Measurements from ENCODE around the gene DPPA2. TPM values are rescaled to one million over a fixed set of nuclear protein-coding genes. Genes with fewer than 3 reads are reported as not detected.

The DPPA2 gene
- not detected in 2 replicates for total RNA-seq

GRCh38 chr3:109316162-109316730, at the start of gene DPPA2:
Gene DPPA2 (minus strand): TSS chr3:109316517. CDS start chr3:109314542, 1,975 bp downstream.

GRCh38 chr3:109337393-109337792, 21.1 kb upstream of the DPPA2 start, which contains the start of gene DPPA4:
Gene DPPA4 (minus strand): TSS chr3:109337546. CDS start chr3:109337517, 29 bp downstream.

Small RNA genes lying within 50 kb of the gene (small RNA-seq; reads per million reads assigned to genes)
- gene AC124945.1, result not detected
- gene RF00017, result not detected

Other genes with a start within 250 kb of the DPPA2 start
- gene MORC1, start 198.4 kb downstream of the DPPA2 start, total RNA-seq, result not detected in 2 replicates
- not detected in 2 replicates for gene C3orf85, start 179.8 kb downstream of the DPPA2 start, total RNA-seq
- gene DPPA4, start 21.0 kb upstream of the DPPA2 start, total RNA-seq, result not detected in 2 replicates